ENCODE results near the gene GRIA4. TPM values are rescaled to one million over a fixed set of nuclear protein-coding genes. Genes with fewer than 3 reads are reported as not detected.

The GRIA4 gene
- total RNA-seq, 2 donors from 2014 or later, result not detected

DNA sequence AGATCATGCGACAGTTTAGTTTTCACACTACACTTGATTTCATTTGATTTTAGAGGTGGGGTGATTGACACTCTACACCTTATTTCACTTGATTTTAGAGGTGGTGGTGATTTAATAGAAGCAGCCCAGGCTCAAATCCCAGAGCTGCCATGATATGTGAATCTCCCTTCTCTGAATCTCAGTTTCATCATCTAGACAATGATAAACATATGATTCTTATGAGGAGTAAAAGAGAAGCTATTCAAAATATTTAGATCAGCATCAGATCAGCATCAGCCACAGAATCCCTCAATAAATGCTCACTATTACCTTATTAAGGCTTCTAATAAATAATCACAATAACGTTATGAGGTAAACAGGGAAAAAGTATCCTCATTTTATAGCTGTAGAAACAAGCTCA lies 313.4 kb downstream of the GRIA4 start:
- peaks cover 4% of the 10 kb centered on the region for H3K9me3 Mint-ChIP-seq
- no peak overlapping the region for H3K27ac Mint-ChIP-seq
- DNase-seq (ENCODE audit: low spot score), result no peak
- no peak overlapping the region for H3K4me3 Mint-ChIP-seq
- H3K4me1 Mint-ChIP-seq (ENCODE audit: low read depth in 2 of 2), result no peaks in the 10 kb centered on the region
- no peaks in the 10 kb centered on the region for H3K36me3 Mint-ChIP-seq
- no peak for ATAC-seq
- no peaks in the 10 kb centered on the region for H3K27me3 Mint-ChIP-seq

DNA sequence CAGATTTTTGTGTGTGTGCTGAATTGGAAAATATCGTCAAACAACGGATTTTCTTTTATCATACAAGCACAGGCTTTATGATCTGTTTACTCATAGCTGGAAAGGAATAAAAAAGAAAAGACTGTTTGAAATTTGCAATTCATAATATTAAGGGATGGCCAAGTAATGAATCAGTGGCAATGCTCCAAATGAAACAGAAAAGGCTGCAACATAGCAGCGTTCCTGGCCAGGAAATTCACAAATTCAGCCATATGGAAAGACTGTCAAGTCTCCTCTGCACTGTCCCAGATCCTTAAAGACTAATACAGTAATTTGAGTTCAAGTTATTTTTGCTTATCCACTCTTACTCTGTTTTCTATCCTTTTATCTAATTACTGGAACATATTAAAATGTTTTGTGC lies 313.9 kb downstream of the GRIA4 start:
- Mint-ChIP-seq H3K4me3 (no peak overlapping the region), H3K27me3 (no peaks in the 10 kb centered on the region), H3K4me1 (ENCODE audit: low read depth in 2 of 2) (no peaks in the 10 kb centered on the region), H3K27ac (no peak overlapping the region), H3K36me3 (no peaks in the 10 kb centered on the region), H3K9me3 (peaks cover 4% of the 10 kb centered on the region)
- no peak for ATAC-seq
- DNase-seq (ENCODE audit: low spot score), result no peak

DNA sequence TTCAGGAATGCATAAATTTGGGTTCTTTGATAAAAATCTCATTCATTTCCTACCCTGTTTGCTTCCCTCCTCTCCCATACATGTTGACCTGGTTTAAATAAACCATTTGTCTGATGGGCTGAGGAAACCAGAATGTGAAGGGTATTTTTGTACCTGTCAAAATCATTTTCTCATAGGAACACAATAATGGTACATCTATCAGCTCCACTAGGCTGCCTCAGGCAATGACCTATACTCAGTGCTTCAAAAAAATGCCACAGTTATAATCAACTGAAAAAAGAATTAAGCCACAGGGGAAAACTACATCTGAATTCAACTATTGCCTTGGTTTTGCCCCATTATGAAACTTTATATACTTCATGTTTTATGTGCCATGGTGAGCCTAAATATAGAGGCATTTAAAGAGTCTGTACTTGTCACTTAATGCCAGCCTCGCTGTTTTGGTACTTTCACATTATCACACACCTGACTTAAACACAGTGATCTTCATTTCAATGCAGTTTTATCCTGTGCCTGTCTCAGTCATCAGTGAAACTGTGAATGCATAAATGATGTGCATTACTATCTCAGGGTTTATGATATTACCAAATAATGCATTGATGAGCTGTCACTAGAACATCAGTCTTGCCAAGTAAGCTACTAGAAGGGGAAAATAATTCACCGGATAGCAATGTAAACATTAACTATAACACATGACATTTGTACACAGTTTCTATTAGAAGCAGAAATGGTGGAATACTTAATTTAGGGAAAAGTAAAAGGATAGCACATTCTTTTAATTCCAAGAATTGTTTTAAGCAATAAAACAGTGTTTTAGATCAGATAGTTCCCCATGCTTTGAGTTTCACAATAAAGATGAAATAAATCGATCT lies 319.4 kb downstream of the GRIA4 start:
- Mint-ChIP-seq H3K27me3 (no peaks in the 10 kb centered on the region), H3K27ac (no peak overlapping the region), H3K9me3 (peaks cover 4% of the 10 kb centered on the region), H3K4me1 (ENCODE audit: low read depth in 2 of 2) (no peaks in the 10 kb centered on the region), H3K4me3 (no peak overlapping the region), H3K36me3 (no peaks in the 10 kb centered on the region)
- ATAC-seq (no peak), DNase-seq (ENCODE audit: low spot score) (no peak)

DNA sequence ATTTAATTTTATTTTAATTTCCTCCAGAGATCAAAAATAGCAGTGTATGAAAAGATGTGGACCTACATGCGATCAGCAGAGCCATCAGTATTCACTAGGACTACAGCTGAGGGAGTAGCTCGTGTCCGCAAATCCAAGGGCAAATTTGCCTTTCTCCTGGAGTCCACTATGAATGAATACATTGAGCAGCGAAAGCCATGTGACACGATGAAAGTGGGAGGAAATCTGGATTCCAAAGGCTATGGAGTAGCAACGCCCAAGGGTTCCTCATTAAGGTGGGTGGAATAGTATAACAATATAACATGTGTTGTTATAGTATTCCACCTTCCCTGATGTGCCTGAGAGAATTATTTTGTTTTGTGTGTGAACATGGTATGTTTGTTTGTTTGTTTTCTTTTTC lies 323.8 kb downstream of the GRIA4 start:
- H3K27ac Mint-ChIP-seq, result no peak overlapping the region
- H3K9me3 Mint-ChIP-seq, result no peaks in the 10 kb centered on the region
- no peaks in the 10 kb centered on the region for H3K27me3 Mint-ChIP-seq
- H3K36me3 Mint-ChIP-seq, result no peaks in the 10 kb centered on the region
- no peak overlapping the region for H3K4me3 Mint-ChIP-seq
- DNase-seq (ENCODE audit: low spot score) (no peak), ATAC-seq (no peak)
- H3K4me1 Mint-ChIP-seq (ENCODE audit: low read depth in 2 of 2), result no peaks in the 10 kb centered on the region

DNA sequence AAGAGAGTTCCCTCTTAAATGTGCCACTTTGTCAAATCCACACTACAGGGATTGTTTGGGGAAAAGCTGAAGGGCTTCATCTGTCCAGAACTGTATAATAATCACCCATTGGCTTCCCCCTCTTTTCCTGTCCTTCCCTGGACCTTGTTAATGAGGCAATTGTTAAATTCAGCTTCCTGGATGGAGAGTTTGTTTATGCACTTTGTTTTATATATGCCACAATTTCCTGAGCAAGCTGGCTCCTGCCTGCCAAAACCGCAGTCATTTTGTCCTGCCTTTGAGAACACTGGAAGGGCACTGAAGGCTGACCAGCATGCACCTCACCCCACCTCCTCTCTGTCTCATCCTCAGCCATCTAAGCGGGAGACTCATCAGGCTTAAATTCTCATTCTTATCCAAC lies 325.9 kb downstream of the GRIA4 start:
- ATAC-seq (no peak), DNase-seq (ENCODE audit: low spot score) (no peak)
- Mint-ChIP-seq H3K27me3 (no peaks in the 10 kb centered on the region), H3K9me3 (no peaks in the 10 kb centered on the region), H3K4me1 (ENCODE audit: low read depth in 2 of 2) (no peaks in the 10 kb centered on the region), H3K27ac (no peak overlapping the region), H3K4me3 (no peak overlapping the region), H3K36me3 (no peaks in the 10 kb centered on the region)

DNA sequence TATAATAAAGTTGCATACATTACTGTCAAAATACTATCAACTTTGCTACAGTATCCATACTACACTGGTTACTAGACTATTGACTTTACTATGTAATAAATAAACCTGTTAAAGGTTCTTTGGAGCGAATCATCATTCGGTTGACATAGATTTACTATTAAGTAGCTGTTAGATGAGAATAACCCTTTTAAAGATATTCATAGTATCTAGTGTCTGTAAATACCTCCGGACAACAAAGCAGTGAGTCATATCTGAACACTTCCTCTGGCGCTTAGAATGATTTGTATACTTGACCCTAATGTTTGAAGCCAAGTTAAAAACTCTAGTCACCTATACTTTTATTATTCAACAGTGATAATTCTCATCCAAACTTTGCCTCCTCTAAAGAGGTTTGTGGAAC lies 327.5 kb downstream of the GRIA4 start:
- no peak for ATAC-seq
- DNase-seq (ENCODE audit: low spot score), result no peak
- no peak overlapping the region for H3K4me3 Mint-ChIP-seq
- H3K36me3 Mint-ChIP-seq, result no peaks in the 10 kb centered on the region
- no peaks in the 10 kb centered on the region for H3K4me1 Mint-ChIP-seq (ENCODE audit: low read depth in 2 of 2)
- H3K27me3 Mint-ChIP-seq, result no peaks in the 10 kb centered on the region
- H3K9me3 Mint-ChIP-seq, result no peaks in the 10 kb centered on the region
- H3K27ac Mint-ChIP-seq, result no peak overlapping the region

DNA sequence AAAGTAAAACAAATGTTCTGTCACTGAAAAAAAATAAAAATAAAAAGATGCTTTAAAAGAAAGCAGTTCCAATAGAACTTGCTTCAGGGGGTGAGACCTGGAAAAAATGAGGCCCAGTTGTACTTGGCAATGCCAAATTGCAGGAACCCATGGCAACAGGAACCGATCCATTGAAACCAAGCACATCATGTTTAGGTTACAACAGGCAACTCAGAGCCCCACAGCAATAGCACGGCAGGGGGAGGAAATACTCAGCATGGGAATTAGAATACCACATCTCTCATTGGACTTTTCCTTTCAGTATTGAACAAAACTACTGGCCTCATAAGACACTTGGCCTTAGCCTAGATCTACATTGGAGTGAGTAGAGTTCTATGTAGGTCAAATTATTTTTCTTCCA lies 327.9 kb downstream of the GRIA4 start:
- Mint-ChIP-seq H3K9me3 (no peaks in the 10 kb centered on the region), H3K4me1 (ENCODE audit: low read depth in 2 of 2) (no peaks in the 10 kb centered on the region), H3K36me3 (no peaks in the 10 kb centered on the region), H3K27me3 (no peaks in the 10 kb centered on the region), H3K27ac (no peak overlapping the region), H3K4me3 (no peak overlapping the region)
- ATAC-seq, result no peak
- DNase-seq (ENCODE audit: low spot score), result no peak

DNA sequence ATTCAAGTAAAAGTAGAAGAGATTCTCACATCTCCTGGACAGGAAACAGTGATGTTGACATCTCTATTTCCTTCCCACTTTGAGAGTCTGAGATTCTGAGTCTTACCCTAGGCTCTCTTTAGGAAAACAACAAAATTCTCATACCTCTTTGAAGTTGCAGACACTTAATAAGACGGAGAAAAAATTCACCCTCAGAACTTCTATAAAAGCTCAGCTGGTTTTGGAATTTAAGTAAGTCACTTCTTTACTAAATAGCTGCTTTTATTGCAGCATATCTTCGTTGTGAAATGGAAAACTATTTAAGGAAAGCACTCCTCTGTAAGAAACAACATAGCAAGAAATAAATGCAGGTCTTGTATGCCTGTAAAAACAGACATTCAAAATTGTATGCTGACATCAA lies 333.0 kb downstream of the GRIA4 start:
- H3K9me3 Mint-ChIP-seq, result no peaks in the 10 kb centered on the region
- H3K4me1 Mint-ChIP-seq (ENCODE audit: low read depth in 2 of 2), result no peaks in the 10 kb centered on the region
- H3K27ac Mint-ChIP-seq, result no peak overlapping the region
- DNase-seq (ENCODE audit: low spot score) (no peak), ATAC-seq (no peak)
- H3K4me3 Mint-ChIP-seq, result no peak overlapping the region
- no peaks in the 10 kb centered on the region for H3K27me3 Mint-ChIP-seq
- no peaks in the 10 kb centered on the region for H3K36me3 Mint-ChIP-seq

DNA sequence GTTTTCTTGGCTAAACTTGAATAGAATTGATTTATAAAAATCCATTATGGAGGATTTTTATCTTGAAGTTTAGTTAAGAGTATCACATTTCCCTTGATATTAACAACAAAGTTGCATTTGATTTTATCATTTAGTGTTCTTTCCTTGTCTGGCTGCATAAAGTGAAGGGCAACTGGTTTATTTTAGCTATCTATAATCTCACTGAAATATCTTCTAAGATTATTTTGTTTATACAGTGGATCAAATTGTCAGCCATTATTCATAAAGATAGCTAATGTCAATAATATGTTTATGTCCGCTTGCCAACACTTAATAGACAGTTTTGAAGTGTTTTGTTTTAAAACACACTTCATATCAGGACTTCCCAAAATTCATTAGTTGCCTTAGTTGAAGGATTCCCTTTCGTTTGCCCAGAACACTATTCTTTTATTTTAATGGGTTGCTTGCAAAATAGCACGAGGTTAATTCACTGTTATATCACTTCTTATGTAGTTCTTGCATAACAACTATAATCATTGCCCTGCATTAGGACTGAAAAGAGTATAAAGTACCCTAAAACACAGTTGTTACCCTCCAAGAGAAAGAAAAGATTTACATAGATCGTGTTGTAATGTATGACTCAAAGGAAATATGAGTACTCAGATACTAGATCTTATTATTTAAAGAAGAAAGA lies 339.2 kb downstream of the GRIA4 start:
- no peak overlapping the region for H3K27ac Mint-ChIP-seq
- no peaks in the 10 kb centered on the region for H3K36me3 Mint-ChIP-seq
- ATAC-seq, result no peak
- no peaks in the 10 kb centered on the region for H3K4me1 Mint-ChIP-seq (ENCODE audit: low read depth in 2 of 2)
- DNase-seq (ENCODE audit: low spot score), result no peak
- no peak overlapping the region for H3K4me3 Mint-ChIP-seq
- H3K27me3 Mint-ChIP-seq, result no peaks in the 10 kb centered on the region
- H3K9me3 Mint-ChIP-seq, result no peaks in the 10 kb centered on the region

DNA sequence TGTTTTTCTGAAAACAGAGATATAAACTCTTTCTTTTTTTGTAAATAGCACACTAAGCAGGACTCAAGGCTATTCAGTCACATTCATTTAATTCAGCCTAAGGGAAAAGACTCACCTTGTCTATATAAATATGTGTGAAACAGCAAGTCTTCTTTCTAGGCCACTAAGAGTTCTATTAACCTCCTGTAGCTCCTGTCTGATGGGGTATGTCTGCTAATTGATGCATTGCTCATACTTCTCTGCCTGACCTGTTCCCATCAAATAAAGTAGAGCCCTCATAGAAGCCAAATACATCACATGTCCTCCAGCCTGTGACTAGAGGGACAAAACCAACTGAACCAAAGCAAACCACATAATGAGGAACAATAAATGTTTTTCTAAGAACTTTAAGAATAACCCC lies 344.0 kb downstream of the GRIA4 start:
- no peak overlapping the region for H3K27ac Mint-ChIP-seq
- H3K9me3 Mint-ChIP-seq, result peaks cover 9% of the 10 kb centered on the region
- no peak overlapping the region for H3K4me3 Mint-ChIP-seq
- H3K36me3 Mint-ChIP-seq, result no peaks in the 10 kb centered on the region
- H3K27me3 Mint-ChIP-seq, result no peaks in the 10 kb centered on the region
- DNase-seq (ENCODE audit: low spot score) (no peak), ATAC-seq (no peak)
- no peaks in the 10 kb centered on the region for H3K4me1 Mint-ChIP-seq (ENCODE audit: low read depth in 2 of 2)

DNA sequence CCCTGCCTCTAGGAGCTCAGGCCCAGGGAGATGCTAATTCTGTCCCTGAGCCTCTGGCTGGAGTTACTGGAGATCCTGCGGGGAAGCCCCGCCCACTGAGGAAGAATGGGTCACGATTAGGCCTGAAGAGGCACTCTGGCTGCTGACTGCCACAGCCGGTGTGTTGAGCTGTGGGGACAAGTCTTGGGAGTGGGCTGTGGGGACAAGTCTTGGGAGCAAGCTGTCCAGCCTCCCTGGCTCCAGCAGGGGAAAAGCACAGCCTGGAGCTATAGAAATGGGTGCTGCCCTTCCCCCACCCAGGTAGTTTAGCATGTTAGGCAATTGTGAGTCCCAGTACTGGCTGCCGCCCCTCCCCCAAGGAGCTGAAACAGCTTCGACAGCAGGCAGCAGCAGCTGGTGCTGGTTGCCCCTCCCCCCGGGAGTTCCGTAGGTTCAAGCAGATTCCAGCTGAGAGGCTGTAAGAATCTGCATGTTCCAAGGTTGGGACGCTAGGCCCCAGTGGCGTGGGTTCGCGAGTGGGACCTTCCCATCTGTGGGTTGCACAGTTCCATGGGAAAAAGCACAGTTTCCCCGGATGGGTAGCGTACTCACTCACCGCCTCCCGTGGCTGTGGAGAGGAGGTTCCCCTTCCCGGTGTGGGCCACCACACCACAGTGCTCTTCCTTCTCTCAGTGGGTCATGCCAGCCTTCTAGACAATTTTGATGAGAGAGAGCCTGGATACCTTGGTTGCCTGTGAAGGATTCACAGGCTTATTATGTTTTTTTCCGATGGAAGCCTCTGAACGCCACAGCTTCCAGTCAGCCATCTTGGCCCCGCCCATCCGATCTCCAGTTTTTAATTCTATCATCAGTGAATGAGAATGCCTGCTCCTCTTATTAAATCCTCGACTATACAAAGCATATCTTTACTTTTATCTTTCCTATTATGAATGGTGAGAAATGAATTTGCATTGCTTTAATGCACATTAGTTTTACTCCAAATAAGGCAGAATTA lies 350.7 kb downstream of the GRIA4 start:
- no peak overlapping the region for H3K4me3 Mint-ChIP-seq
- H3K9me3 Mint-ChIP-seq, result peaks cover 18% of the 10 kb centered on the region
- DNase-seq (ENCODE audit: low spot score) (no peak), ATAC-seq (no peak)
- H3K27ac Mint-ChIP-seq, result no peak overlapping the region
- H3K27me3 Mint-ChIP-seq, result peaks cover 0 to 5% of the 10 kb centered on the region in 2 donors
- no peaks in the 10 kb centered on the region for H3K36me3 Mint-ChIP-seq
- no peaks in the 10 kb centered on the region for H3K4me1 Mint-ChIP-seq (ENCODE audit: low read depth in 2 of 2)

DNA sequence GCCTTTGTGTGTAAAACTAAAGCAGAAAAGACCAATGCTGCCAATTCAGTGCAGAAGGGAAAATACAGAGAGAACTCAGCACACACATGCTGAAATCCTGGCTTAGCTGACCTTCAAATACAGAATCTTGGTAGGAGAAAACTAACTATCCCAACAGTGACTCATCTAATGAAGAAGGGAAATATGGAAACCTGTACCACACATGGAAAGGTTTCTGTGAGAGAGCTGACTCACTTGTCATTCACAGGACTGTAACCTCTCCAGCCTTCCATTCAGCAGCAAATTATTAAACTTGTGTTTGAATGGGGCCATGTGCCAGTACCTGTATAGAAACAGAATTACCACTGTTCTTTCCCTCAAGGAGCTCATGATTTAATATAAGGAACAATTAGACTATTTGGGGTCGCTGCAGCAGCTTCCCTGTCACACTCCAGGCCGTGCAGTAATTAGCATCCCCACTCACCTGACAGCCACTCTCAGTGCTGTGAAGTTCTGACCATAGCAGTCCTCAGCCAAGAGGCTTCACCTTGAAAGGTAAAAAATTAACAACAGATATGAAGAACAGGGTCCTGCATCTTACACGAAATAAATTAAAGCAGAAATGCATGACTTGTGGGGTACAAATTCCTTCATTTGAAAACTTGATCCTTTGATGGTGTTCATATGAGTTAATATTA lies 358.3 kb downstream of the GRIA4 start:
- Mint-ChIP-seq H3K27ac (no peak overlapping the region), H3K9me3 (no peaks in the 10 kb centered on the region), H3K36me3 (no peaks in the 10 kb centered on the region), H3K4me1 (ENCODE audit: low read depth in 2 of 2) (no peaks in the 10 kb centered on the region), H3K27me3 (no peaks in the 10 kb centered on the region), H3K4me3 (no peak overlapping the region)
- DNase-seq (ENCODE audit: low spot score) (no peak), ATAC-seq (no peak)

DNA sequence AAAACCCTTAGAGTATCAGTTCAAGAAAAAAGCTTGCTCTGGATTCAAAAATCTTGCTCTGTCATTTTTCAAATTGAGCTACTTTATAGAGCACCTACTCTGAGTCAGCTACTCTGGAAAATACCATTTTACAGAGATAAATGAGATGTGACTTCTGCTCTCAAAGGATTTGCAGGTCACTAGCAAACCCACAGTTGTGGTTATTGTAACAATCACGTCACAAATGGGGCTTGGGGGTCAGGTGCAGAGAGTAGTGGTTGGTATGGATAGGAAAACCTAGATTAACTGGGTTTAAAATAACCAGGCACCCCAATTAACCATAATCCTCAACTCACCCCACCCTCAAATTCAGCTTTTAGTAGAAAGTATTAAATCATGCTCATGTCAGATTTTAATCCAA lies 359.9 kb downstream of the GRIA4 start:
- H3K4me1 Mint-ChIP-seq (ENCODE audit: low read depth in 2 of 2), result no peaks in the 10 kb centered on the region
- H3K27ac Mint-ChIP-seq, result no peak overlapping the region
- DNase-seq (ENCODE audit: low spot score), result no peak
- no peaks in the 10 kb centered on the region for H3K36me3 Mint-ChIP-seq
- no peaks in the 10 kb centered on the region for H3K27me3 Mint-ChIP-seq
- H3K9me3 Mint-ChIP-seq, result no peaks in the 10 kb centered on the region
- H3K4me3 Mint-ChIP-seq, result no peak overlapping the region
- no peak for ATAC-seq

Measured in natural killer cell treated with Interleukin-12 subunit alpha and Interleukin-12 subunit beta and Interleukin-15 and Interleukin-18, amount 100 ng/mL, for 72 hours (primary cell).